GM06990 (cell line): ENCODE measurements around the gene B4GALT5.

Experiments
- DNase-seq: peaks from one replicate; pipeline ENCODE4 v3.0.0-alpha.2; 2011; ENCODE audit not compliant: insufficient read length; ENCODE audit errors: extremely low read depth
- H3K27me3 ChIP-seq: replicated peaks from 2 replicates; pipeline ENCODE4 v1.6.0; 2011; ENCODE audit warnings: low read length; ENCODE audit not compliant: control insufficient read depth, insufficient read depth
- H3K36me3 ChIP-seq: 2 replicates; pipeline ENCODE4 v1.5.1; 2011; ENCODE audit warnings: low read length; ENCODE audit not compliant: control insufficient read depth, insufficient read depth
- H3K4me3 ChIP-seq: replicated peaks from 2 replicates; pipeline ENCODE4 v1.5.1; 2011; ENCODE audit warnings: low read depth, mild to moderate bottlenecking, control low read depth, low read length
- TF ChIP-seq, protein P1 (sequence below): IDR thresholded peaks from 2 replicates; pipeline ENCODE4 v1.5.1; 2011; ENCODE audit warnings: low read length, control low read depth, mild to moderate bottlenecking, inconsistent platforms; ENCODE audit not compliant: insufficient read depth, poor library complexity, severe bottlenecking

Gene B4GALT5

DNA sequence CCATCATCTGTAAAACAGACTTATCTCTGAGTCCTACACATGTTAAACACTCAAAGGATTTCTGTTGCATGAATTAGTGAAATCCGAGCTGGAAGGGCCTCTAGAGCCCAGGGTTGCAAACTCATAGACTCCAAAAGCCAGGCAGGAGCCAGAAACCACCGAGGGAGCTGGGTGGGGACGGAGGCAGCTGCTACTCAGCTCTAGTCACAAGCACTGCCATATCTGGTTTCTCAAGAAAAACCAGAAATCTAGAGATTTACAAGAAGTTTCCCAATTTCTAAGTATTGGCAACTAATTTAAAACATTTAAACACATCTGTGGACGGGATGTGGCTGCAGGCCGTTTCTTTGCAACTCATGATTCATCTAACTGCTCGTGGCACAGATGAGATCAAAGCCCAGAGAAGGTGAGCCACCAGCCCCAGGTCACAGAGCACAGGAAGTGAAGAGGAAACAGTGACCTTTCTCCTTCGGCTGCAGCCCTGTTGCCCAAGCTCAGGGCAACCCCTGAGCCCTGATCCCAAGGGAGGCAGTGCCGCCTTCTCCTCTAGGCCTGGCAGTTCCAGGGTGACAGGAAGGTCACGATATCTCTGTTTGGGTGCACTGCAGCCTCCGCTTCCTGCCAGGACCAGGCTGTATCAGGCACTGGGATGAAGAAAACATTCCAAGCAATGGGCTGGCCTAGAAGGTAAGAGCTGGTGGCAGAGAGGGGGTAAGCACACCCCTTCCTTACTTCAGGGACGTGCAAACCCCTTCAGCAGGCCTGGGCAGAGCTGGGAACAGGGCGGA, 119.3 kb downstream of the B4GALT5 start:
- Histone ChIP-seq H3K4me3 (no peak overlapping the region), H3K27me3 (no peaks in the 10 kb centered on the region), H3K36me3 (no peaks in the 10 kb centered on the region)
- DNase-seq, result no peak
- TF ChIP-seq, protein P1, sequence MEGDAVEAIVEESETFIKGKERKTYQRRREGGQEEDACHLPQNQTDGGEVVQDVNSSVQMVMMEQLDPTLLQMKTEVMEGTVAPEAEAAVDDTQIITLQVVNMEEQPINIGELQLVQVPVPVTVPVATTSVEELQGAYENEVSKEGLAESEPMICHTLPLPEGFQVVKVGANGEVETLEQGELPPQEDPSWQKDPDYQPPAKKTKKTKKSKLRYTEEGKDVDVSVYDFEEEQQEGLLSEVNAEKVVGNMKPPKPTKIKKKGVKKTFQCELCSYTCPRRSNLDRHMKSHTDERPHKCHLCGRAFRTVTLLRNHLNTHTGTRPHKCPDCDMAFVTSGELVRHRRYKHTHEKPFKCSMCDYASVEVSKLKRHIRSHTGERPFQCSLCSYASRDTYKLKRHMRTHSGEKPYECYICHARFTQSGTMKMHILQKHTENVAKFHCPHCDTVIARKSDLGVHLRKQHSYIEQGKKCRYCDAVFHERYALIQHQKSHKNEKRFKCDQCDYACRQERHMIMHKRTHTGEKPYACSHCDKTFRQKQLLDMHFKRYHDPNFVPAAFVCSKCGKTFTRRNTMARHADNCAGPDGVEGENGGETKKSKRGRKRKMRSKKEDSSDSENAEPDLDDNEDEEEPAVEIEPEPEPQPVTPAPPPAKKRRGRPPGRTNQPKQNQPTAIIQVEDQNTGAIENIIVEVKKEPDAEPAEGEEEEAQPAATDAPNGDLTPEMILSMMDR, result no peak

DNA sequence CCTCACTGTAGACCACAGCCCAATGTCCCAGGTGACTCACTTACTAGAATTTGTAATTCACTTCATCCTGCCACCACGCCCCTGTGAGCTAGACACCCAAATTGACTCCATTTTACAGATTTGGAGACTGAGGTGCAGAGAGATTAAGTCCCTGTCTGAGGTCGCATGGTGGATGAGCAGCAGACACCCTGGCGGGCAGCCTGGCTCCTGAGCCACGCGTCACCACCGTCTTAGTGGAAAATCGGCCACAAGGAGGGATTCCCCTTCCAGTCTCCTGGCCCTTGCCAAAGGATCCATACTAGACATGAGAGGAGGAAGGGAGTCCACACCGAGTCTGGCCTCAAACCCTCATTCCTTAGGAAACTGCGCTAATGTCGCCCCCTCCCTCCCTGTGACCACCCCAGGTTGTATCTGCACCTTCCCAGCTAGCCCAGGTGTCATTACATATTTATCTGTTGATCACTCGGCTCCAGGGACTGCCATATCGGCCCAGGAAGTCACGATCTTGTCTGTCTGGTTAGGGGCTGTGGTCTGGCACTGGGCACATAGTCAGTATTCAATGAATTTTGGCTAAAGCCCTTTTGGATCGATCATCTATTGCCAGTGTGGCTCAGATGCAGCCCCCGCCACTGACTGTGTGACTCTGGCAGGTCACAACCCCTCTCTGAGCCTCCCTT, 120.1 kb downstream of the B4GALT5 start:
- Histone ChIP-seq H3K4me3 (no peak overlapping the region), H3K27me3 (no peaks in the 10 kb centered on the region), H3K36me3 (no peaks in the 10 kb centered on the region)
- DNase-seq, result no peak
- TF ChIP-seq, protein P1, result no peak

DNA sequence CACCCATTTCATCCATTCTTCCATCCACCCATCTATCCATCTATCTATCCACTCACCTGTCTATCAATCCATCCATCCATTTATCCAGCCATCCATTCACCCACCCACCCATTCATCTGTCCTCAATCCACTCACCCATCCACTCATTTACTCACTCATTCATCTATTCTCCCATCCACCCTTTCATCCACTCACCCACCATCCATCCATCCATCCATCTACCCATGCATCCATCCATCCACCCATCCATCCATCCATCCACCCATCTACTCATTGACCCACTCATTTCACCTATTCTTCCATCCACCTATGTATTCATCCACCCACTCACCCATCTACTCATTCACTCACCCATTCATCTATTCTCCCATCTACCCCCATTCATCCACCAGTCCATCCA, 121.6 kb downstream of the B4GALT5 start:
- TF ChIP-seq, protein P1, result no peak
- DNase-seq, result no peak
- Histone ChIP-seq H3K27me3 (no peaks in the 10 kb centered on the region), H3K36me3 (no peaks in the 10 kb centered on the region), H3K4me3 (no peak overlapping the region)

DNA sequence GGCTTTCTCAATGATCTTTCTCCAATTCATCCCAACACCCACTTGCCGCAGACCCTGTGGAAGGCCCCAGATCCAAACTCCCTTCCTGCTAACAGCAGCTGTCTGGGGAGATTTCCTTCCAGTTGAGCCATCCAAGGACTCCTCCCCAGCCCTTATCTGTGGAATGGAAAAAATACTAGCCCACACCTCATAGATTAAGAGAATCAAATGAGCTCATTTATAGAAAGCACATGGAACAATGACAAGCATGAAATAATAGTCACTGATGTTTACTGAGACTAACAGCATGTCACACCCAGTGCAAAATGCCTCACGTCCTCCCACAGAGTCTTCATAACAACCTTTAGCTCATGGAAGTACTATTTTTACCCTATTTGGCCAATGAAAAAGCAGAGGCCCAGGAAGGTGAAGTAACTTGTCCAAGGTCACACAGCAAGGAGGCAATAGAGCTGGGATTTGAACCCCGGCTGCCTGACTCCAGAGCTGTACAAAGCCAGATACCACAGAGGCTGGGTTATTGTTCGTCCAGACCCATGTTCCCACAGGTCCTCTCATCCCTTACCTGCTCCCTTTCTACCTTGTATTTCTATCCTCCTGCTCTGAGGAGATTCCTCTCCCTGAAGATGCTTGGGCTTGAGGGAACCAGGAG, 122.3 kb downstream of the B4GALT5 start:
- Histone ChIP-seq H3K27me3 (no peaks in the 10 kb centered on the region), H3K4me3 (no peak overlapping the region), H3K36me3 (no peaks in the 10 kb centered on the region)
- TF ChIP-seq, protein P1, result no peak
- no peak for DNase-seq

DNA sequence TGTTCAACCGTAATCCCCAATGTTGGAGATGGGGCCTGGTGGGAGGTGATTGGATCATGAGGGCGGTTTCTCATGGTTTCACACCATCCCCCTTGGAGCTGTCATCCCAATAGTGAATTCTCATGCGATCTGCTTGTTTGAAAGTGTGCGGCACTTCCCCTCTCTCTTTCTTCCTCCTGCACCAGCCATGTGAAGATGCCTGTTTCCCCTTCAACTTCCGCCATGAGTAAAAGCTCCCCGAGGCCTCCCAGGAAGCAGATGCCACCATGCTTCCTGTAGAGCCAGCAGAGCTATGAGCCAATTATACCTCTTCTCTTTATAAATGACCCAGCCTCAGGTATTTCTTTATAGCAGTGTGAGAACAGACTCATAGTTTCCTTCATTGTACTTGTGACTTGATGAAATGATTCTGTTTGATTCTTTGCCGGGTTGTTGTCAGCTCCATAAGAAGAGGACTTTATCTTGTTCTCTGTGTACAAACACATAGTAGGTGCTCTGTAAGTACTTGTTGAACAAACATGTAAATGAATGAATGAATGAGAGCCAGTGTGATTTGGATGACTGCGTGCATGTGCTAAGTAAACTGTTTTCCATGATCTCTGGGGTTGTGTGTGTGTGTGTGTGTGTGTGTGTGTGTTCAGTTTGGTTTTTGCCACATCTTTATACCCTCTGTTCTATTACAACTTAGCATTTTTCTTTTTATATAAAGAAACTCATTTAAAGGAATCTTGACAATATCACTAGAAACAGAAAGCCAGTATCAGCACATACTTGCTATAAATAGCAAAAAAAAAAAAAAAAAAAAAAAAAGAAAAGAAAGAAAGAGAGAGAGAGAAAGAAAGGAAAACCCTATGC, 123.3 kb downstream of the B4GALT5 start:
- TF ChIP-seq, protein P1, result no peak
- H3K4me3 ChIP-seq, result no peak overlapping the region
- no peaks in the 10 kb centered on the region for H3K27me3 ChIP-seq
- H3K36me3 ChIP-seq, result no peaks in the 10 kb centered on the region
- DNase-seq, result no peak
